HUES64 (cell line): ENCODE data around the gene NRARP.

ENCODE experiments used
- H3K27ac ChIP-seq: 2 replicates; pipeline ENCODE4 v1.7.0; 2013; ENCODE audit warnings: low read depth, low read length, inconsistent platforms
- H3K27me3 ChIP-seq: 2 replicates; pipeline ENCODE4 v1.6.1; 2013; ENCODE audit warnings: mild to moderate bottlenecking, low read length; ENCODE audit not compliant: insufficient read depth
- H3K36me3 ChIP-seq: 2 replicates; pipeline ENCODE4 v1.6.1; 2013; ENCODE audit warnings: mild to moderate bottlenecking, low read length; ENCODE audit not compliant: insufficient read depth
- H3K4me1 ChIP-seq: 2 replicates; pipeline ENCODE4 v1.6.1; 2013; ENCODE audit warnings: mild to moderate bottlenecking, low read length, moderate library complexity; ENCODE audit not compliant: insufficient read depth
- H3K4me3 ChIP-seq: 2 replicates; pipeline ENCODE4 v1.5.1; 2013; ENCODE audit warnings: mild to moderate bottlenecking, low read length, moderate library complexity
- H3K9ac ChIP-seq: 2 replicates; pipeline ENCODE4 v1.6.1; 2013; ENCODE audit warnings: mild to moderate bottlenecking, low read depth, low read length
- H3K9me3 ChIP-seq: 2 replicates; pipeline ENCODE4 v1.6.1; 2013; ENCODE audit warnings: low read depth, low read length; ENCODE audit not compliant: insufficient read depth
- WGBS: fragments of 150-250, 120-280 bp; methylation state at CpG from one replicate; pipeline ENCODE4 v1.1.7; 2013; ENCODE audit warnings: missing lambda C conversion rate; 5-methylcytosine and 5-hydroxymethylcytosine counted together

The NRARP gene

DNA sequence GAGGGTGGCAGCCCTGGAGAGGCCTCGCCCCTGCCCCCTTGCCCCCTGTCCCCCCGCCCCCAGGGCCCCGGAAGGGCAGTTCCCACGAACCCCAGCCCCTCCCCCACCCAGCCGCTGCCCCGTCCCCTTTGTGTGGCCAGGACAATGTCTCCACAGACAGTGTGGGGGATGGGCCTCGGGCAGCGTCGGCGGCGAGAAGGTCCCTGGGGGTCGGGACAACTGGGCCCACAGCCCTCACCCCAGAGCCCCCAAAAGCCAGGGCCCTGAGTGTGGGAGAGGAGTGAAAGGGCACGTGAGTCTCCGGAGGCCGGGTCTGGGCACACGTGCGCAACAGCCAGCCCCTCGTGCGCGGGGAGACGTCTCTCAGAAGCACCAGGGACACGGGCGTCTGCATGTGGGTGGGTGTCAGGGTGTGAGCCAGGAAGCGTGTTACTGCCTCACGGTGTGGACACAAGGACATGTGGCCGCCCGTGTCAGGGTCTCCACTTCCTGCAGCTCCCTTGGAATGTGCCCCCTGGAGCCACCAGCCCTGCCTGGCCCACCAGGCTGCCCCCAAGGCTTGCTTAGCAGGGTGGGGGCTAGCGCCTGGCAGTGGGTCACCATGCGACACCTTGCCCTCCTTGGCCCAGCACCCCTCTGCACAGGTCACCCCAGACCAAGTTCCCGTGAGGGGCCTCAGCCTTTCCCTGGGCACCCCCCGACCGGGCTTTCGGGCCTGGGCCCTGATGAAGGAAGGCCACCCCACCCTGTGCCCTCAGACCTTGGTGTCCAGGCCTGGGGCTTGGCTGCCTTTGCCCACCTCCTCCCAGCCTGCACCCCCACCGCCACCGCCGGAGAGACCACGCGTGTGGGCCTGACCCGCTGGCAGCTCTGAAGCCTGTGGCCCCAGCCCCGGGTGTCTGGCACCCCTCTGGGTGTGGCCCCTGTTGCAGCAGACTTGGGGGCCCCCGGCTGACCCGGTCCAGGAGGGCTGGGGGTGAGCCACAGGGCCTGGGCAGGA lies 12.8 kb upstream of the NRARP start:
- Histone ChIP-seq H3K9ac (0 out of 2 replicates have a peak overlapping the region, but pooled peaks have one; percentile 1), H3K4me3 (no peak overlapping the region), H3K9me3 (no peaks in the 10 kb centered on the region), H3K36me3 (no peaks in the 10 kb centered on the region), H3K4me1 (peaks cover 8% of the 10 kb centered on the region; the same call in 1 of the 2 replicates), H3K27ac (no peak overlapping the region), H3K27me3 (no peaks in the 10 kb centered on the region)
- WGBS = 83% methylated on average over 36 of the region's 42 CpGs

DNA sequence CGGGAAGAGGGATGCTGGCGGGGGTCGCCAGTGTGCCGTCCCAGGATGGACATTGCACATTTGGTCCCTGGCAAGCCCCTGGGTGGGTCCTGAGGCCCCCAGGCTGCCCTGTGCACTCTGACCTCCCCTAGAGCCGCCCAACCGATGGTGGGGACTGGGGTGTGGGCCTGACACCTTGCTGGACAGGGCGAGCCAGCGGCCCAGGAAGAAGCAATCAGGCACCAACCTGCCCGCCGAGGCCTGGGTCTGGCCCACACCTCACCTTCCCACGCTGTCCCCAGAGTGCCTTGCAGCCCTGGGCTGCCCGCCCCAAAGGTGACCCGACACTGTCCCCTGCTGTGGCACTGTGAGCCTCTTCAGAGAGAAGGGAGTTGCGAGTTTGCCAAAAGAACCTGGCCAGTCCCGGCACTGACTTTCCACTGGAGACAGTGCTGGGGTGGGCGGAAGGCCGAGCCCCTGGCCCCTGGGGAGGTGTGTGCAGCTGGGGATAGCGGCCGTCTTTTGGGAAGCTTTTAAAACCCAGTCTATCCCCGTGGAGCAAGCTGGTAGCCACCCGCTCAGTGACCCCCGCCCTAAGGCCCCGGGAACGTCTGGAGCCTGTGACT lies 12.0 kb upstream of the NRARP start:
- no peak overlapping the region for H3K27ac ChIP-seq
- H3K4me3 ChIP-seq = no peak overlapping the region
- H3K9me3 ChIP-seq = no peaks in the 10 kb centered on the region
- no peak overlapping the region for H3K9ac ChIP-seq
- H3K4me1 ChIP-seq = peaks cover 8% of the 10 kb centered on the region; the same call in 1 of the 2 replicates
- 80% methylated on average over 24 of the region's 24 CpGs for WGBS
- no peaks in the 10 kb centered on the region for H3K27me3 ChIP-seq
- no peaks in the 10 kb centered on the region for H3K36me3 ChIP-seq

DNA sequence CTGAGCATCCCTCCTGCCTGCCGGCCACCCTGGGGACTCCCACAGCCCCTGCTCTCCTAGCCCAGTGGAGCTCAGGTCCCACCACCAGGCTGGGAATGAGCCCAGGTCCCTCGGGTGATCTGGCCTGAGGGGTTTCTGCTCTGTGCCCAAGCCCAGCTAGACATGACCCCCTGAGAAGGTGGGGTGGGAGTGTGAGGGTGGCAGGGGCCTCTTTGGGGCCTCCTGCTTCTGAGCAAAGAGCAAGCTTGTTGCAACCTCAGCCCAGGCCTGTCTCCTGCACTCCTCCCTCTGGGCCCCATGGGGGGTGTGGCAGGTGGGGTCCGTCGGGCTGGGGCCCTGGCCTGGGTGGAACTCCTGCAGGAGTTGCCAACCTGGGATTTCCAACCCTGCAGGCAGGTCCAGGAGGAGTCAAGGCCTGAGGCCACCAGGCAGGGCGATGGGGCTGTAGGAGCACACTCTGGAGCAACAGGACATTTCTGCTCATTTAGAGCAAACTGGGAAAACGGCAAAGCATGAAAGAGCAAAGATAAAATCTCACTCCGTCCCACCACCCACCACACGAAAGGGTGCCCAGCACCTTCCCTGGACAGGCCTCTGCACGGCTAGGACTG lies 11.4 kb upstream of the NRARP start:
- H3K27ac ChIP-seq = no peak overlapping the region
- H3K27me3 ChIP-seq = no peaks in the 10 kb centered on the region
- WGBS = 79% methylated on average over 9 of the region's 9 CpGs
- H3K4me1 ChIP-seq = peaks cover 8% of the 10 kb centered on the region; the same call in 1 of the 2 replicates
- no peaks in the 10 kb centered on the region for H3K36me3 ChIP-seq
- no peak overlapping the region for H3K9ac ChIP-seq
- no peak overlapping the region for H3K4me3 ChIP-seq
- H3K9me3 ChIP-seq = no peaks in the 10 kb centered on the region

DNA sequence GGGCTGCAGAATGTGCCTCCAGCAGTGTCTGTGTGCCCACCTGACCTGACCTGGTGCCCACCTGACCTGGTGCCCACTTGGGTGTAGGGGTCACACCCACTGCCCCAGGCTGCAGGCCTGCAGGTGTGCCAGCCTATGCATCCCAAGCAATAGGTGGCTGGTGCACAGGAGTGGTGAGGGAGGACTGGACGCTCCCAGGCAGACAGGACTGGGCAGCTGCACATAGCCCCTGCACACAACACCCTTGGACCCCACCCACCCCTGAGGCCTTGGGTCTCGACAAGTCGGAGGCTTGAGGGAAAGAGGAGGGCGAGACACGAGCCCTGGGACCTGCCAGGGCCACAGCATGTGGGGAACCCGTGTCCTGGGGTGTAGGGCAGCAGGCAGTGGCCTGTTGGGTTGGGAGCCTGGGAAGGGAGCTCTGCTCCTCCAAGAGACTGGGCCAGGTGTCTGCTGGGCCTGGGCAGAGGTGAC lies 10.8 kb upstream of the NRARP start:
- Histone ChIP-seq H3K4me3 (no peak overlapping the region), H3K27me3 (no peaks in the 10 kb centered on the region), H3K27ac (no peak overlapping the region), H3K36me3 (no peaks in the 10 kb centered on the region), H3K9me3 (no peaks in the 10 kb centered on the region), H3K9ac (no peak overlapping the region), H3K4me1 (peaks cover 8% of the 10 kb centered on the region; the same call in 1 of the 2 replicates)
- 92% methylated on average over 5 of the region's 6 CpGs for WGBS

DNA sequence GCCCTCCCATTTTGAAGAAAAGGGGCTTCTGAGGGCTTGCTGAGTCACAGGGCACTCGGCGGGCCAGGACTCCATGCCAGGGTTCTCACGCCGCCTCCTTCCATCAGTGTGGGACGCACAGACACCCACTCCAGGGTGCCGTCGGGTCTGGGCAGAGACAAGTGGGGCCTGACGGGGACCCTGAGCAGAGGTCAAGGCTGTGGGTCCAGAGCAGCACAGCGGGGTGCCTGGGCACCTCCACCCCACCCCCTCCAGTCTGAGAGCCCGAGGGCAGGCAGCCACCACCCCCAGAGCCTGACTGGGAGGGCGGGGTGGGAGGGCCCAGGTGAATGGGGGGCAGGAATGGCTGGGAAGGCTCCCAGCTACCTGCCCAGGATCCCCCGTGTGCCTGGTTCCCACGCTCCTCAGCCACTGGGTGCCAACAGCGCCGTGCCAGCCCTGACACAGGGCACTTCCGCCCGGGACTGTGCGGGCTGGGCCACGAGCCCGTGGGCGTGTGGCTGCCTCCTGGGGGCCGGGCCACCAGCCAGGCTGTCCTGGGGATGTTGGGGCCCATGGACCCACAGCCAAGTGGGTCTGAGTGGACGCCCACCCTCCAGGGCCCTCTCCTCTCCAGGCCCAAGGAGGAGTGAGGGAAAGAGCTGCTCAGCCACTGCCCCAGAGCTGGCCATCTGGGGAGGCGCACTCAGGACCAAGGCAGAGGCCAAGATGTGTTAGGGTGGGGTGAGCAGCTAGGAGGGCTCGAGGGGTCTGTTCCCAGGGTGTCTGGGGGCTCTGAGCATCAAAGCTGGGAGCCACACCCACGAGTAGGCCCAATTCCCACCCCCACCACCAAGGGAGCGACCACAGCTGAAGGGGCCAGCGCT lies 10.1 kb upstream of the NRARP start:
- peaks cover 13% of the 10 kb centered on the region; the same call in 1 of the 2 replicates for H3K4me1 ChIP-seq
- no peak overlapping the region for H3K9ac ChIP-seq
- H3K4me3 ChIP-seq = no peak overlapping the region
- no peaks in the 10 kb centered on the region for H3K27me3 ChIP-seq
- no peaks in the 10 kb centered on the region for H3K36me3 ChIP-seq
- WGBS = 91% methylated on average over 28 of the region's 28 CpGs
- no peaks in the 10 kb centered on the region for H3K9me3 ChIP-seq
- no peak overlapping the region for H3K27ac ChIP-seq

DNA sequence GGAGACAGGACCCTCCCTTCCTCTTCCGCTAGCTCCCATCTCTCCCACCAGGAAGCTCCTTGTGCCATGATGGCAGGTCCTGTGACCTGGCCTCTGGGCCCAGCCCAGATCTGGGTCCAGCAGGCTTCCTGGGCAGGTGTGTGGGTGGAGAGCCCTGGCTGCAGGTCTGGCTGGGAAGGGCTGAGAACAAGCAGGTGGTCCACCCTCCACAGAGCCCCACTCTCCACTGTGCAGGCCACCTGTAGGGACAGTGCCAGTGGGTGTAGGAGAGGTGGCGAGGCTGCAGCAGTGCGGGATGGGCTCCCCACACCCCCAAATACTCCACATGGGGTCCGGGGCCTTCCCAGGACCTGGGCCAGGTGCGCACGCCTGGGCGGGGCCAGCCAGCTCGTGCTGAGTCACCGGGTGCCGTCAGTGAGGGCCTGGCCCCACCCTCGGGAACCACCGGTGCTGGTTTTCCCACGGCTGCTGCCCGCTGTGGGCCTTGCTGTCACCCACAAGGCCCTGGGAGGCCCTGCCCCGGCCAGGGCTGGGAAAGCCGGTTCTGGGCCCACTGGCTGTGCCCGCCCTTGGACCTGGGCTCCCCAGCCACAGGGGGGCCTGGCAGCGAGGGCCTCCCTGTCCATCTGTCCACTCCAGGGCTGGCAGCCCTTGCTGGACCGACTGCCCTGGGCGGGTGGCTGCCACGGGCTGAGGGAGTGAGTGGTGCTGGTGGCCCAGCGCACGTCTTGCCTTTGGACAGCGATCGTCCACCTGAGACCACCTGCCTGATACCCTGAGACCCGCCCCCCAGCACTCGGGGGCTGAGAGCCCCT lies 9.3 kb upstream of the NRARP start:
- no peaks in the 10 kb centered on the region for H3K36me3 ChIP-seq
- WGBS = 91% methylated on average over 27 of the region's 27 CpGs
- H3K4me3 ChIP-seq = no peak overlapping the region
- no peak overlapping the region for H3K27ac ChIP-seq
- no peaks in the 10 kb centered on the region for H3K9me3 ChIP-seq
- H3K4me1 ChIP-seq = peaks cover 14% of the 10 kb centered on the region; the same call in 1 of the 2 replicates
- no peak overlapping the region for H3K9ac ChIP-seq
- no peaks in the 10 kb centered on the region for H3K27me3 ChIP-seq

DNA sequence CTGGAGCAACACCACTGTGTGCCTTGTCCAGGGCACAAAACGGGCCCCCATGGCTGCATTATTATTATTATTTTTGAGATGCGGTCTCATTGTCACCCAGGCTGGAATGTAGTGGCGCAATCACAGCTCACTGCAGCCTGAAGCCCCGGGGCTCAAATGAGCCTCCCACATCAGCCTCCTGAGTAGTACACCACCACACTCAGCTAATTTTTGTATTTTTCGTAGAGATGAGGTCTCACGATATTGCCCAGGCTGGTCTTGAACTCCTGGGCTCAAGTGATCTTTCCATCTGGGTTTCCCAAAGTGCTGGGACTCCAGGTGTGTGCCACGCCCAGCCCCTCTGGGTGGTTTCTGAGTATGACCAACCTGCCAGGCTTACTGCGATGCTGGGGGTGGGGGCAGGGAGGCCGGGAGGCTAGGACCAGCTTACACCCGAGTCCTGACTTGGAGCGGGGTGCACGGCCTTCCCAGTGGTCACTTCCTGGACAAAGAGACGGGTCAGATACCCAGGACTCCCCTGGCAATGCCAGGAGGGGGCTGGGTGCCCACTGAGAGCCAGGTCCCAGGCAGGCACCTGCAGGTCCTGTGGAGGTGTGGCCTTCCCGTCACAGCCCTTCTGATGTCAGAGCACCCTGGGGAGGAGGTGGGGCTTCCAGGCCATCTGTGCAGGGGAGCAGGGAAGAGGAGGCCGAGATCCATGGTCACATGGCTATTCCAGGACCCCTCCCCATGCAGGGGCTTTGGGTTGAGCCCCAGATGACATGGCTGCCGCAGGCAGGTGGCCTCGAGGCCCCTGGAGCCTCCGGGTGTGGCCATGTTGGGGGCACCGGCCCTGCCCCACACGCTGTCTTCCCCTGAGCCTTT lies 8.3 kb upstream of the NRARP start:
- H3K4me1 ChIP-seq = peaks cover 19% of the 10 kb centered on the region
- no peak overlapping the region for H3K27ac ChIP-seq
- no peaks in the 10 kb centered on the region for H3K9me3 ChIP-seq
- no peaks in the 10 kb centered on the region for H3K36me3 ChIP-seq
- no peaks in the 10 kb centered on the region for H3K27me3 ChIP-seq
- 89% methylated on average over 20 of the region's 20 CpGs for WGBS
- no peak overlapping the region for H3K9ac ChIP-seq
- H3K4me3 ChIP-seq = no peak overlapping the region

DNA sequence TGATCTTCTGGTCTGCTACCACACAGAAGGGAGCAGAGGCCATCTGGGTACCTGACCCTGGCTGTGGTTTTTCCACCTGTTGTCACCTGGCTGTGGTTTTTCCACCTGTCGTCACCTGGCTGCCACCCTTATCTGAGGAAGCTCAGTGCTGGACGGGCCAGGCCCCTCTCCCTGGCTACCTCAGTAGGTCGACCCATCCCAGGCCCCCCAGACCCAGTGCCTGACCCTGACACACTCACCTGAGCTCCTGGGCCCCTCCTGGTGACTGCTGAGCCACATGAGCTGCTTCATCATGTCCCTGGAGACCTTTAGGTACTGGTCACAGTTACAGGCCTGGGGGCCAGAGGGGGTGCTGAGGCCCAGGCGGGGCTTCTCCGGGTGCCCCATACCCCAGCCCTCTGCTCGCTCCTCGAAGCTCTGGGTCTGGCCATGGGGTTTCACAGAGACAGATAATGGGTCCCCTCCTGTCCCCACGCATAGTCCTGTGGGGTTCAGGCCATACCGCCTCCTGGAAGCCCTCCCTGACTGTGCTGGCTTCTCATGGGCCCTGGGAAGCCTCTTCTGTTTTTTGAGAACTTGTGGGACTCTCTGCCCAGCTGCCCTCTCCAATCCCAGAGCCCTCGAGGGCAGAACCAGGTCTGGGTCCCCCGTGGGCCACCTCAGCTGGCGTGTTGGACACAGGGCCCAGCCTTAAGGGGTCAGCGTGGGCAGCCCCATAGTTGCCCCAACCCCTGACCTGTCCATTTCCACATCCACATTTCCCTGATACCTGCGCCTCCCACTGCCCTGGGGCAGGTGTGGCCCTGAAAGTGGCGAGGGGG lies 7.5 kb upstream of the NRARP start:
- Histone ChIP-seq H3K9ac (no peak overlapping the region), H3K9me3 (no peaks in the 10 kb centered on the region), H3K36me3 (no peaks in the 10 kb centered on the region), H3K27ac (no peak overlapping the region), H3K4me1 (peaks cover 23% of the 10 kb centered on the region), H3K4me3 (no peak overlapping the region), H3K27me3 (no peaks in the 10 kb centered on the region)
- 90% methylated on average over 15 of the region's 15 CpGs for WGBS

DNA sequence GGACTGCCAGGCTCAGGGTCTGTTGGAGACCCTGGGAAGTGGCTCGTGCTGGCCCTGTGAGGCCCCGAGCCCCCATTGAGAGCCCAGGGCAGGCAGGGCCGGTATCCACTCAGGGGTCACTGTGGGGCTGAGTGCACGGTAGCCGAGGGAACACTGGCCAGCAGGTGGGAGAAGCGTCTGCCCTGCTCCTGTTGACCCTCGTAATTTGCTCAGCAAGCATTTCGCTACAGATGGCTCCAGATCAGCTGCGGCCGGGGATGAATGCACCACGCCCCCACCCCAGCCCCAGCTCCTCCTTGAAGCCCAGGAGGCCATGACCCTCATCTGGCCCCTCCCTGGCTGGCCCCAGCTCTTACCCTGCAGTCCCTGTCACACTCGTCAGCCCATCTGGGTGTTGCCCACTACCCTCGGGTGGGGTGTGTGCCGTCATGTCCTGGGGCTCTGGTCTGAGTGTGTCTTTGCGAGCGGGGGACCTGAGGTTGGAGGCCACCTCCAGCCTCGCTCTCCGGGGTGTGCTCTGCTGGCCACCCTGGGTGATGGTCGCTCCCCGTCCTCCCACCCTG lies 6.1 kb upstream of the NRARP start:
- 83% methylated on average over 20 of the region's 20 CpGs for WGBS
- no peak overlapping the region for H3K4me3 ChIP-seq
- H3K4me1 ChIP-seq = peaks cover 27% of the 10 kb centered on the region

More for the DNA sequence above, 6.1 kb upstream of the NRARP start:
- Histone ChIP-seq H3K27me3 (peaks cover 8% of the 10 kb centered on the region), H3K27ac (no peak overlapping the region), H3K9ac (no peak overlapping the region), H3K36me3 (no peaks in the 10 kb centered on the region), H3K9me3 (no peaks in the 10 kb centered on the region)
